ENCODE measurements around the gene LRG1.
"Not testable (repeated sequence)": the region's sequence is repeated elsewhere in the genome, so short reads cannot be mapped to it uniquely, and the experiment has no call there.

Gene LRG1

GRCh38 chr19:4550018-4550417, 10.2 kb upstream of the LRG1 start:
- DNase-seq: no peak

- no peak for DNase-seq
Observed at GRCh38 chr19:4548238-4548584, 8.4 kb upstream of the LRG1 start.

GRCh38 chr19:4547303-4548237, 7.7 kb upstream of the LRG1 start:
- DNase-seq: peak; percentile 30

- DNase-seq: no peak
Observed at GRCh38 chr19:4543842-4544647, 4.2 kb upstream of the LRG1 start.

- DNase-seq: no peak
Observed at GRCh38 chr19:4542896-4543841, 3.3 kb upstream of the LRG1 start.

- not testable (repeated sequence) for DNase-seq
Observed at GRCh38 chr19:4541806-4542145, 1.9 kb upstream of the LRG1 start.

GRCh38 chr19:4541114-4541805, 1.4 kb upstream of the LRG1 start:
- no peak for DNase-seq

- DNase-seq: no peak
Observed at GRCh38 chr19:4539169-4539692, 605 bp downstream of the LRG1 start.

- no peak for DNase-seq
Observed at GRCh38 chr19:4538601-4538954, 1.3 kb downstream of the LRG1 start.

- DNase-seq: no peak
Observed at GRCh38 chr19:4537953-4538600, 1.8 kb downstream of the LRG1 start.

- no peak for DNase-seq
Observed at GRCh38 chr19:4536798-4537197, 3.0 kb downstream of the LRG1 start.

- DNase-seq: peak; percentile 66
Observed at GRCh38 chr19:4534836-4535658, 4.8 kb downstream of the LRG1 start, which contains the start of gene PLIN5. PLIN5 (minus strand) TSS chr19:4535224; CDS start chr19:4534074, 1,150 bp downstream.

GRCh38 chr19:4533835-4534424, 5.9 kb downstream of the LRG1 start:
- DNase-seq: no peak

- no peak for DNase-seq
Observed at GRCh38 chr19:4533334-4533733, 6.5 kb downstream of the LRG1 start.

GRCh38 chr19:4531562-4532165, 8.2 kb downstream of the LRG1 start:
- DNase-seq: no peak

GRCh38 chr19:4529924-4530522, 9.8 kb downstream of the LRG1 start:
- DNase-seq: no peak

GRCh38 chr19:4528843-4529242, 11.0 kb downstream of the LRG1 start:
- DNase-seq: no peak

GRCh38 chr19:4527377-4527776, 12.5 kb downstream of the LRG1 start:
- DNase-seq: not testable (repeated sequence)

GRCh38 chr19:4525563-4526002, 14.3 kb downstream of the LRG1 start:
- DNase-seq: no peak

All from NCI-H1092 (cell line).